ENCODE measurements around the gene KCNJ2. TPM values are rescaled to one million over a fixed set of nuclear protein-coding genes. Genes with fewer than 3 reads are reported as not detected.
A peak's percentile ranks its signal among the peaks of the same experiment; 100 is the strongest.

KCNJ2 gene
- total RNA-seq, 1 donor = 12.7 TPM

DNA sequence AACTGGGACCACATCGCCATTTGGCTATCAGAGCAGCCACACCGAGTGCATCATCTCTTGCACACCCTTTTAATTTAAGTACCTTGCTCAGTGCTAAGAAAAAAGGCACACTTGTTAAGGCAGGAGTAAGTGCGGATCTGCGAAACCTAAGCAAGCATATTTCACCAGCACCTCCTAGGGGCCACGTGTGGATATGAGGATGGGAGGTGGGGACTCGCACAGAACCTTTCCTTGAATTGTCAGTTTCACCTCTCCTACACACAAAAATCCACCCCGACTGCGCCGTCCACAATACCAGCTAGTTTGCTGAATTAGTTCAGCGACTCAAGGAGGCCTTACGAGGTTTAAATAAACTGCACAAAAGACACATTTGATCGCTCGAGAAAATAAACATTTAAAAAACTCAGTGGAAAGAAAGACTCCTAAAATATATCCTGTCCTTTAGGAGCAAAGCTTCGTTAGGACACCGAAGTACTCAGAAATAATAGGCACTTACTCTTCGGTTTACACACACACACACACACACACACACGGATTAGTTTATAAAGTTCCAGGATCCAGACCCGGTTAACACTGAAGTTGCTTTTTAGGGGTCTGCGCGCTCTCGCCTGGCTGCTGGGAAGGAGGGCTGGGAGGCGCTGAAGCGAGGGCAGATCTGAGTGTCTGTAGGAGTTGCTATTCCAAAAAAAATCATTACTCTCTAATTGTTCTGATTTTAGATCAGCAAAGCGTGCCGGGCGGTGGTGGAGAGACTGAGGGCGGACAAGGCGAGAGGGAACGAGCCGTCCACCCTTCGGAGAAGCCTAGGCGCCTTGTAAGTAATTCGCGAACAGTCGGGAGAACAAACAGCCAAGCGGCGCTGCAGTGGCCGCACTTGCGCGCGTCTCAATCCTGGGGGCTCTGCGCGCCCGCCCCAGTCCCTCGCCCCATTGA, 1.0 kb upstream of the KCNJ2 start:
- H3K4me3 ChIP-seq (ENCODE audit: low read depth, low read length) = peak overlapping the region; percentile 75
- peak; percentile 70 for DNase-seq (ENCODE audit: low read depth)
- TF ChIP-seq, protein P1, sequence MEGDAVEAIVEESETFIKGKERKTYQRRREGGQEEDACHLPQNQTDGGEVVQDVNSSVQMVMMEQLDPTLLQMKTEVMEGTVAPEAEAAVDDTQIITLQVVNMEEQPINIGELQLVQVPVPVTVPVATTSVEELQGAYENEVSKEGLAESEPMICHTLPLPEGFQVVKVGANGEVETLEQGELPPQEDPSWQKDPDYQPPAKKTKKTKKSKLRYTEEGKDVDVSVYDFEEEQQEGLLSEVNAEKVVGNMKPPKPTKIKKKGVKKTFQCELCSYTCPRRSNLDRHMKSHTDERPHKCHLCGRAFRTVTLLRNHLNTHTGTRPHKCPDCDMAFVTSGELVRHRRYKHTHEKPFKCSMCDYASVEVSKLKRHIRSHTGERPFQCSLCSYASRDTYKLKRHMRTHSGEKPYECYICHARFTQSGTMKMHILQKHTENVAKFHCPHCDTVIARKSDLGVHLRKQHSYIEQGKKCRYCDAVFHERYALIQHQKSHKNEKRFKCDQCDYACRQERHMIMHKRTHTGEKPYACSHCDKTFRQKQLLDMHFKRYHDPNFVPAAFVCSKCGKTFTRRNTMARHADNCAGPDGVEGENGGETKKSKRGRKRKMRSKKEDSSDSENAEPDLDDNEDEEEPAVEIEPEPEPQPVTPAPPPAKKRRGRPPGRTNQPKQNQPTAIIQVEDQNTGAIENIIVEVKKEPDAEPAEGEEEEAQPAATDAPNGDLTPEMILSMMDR (IDR thresholded peaks at IDR 0.05; ENCODE audit: insufficient read depth, low read length) = peak; percentile 73

DNA sequence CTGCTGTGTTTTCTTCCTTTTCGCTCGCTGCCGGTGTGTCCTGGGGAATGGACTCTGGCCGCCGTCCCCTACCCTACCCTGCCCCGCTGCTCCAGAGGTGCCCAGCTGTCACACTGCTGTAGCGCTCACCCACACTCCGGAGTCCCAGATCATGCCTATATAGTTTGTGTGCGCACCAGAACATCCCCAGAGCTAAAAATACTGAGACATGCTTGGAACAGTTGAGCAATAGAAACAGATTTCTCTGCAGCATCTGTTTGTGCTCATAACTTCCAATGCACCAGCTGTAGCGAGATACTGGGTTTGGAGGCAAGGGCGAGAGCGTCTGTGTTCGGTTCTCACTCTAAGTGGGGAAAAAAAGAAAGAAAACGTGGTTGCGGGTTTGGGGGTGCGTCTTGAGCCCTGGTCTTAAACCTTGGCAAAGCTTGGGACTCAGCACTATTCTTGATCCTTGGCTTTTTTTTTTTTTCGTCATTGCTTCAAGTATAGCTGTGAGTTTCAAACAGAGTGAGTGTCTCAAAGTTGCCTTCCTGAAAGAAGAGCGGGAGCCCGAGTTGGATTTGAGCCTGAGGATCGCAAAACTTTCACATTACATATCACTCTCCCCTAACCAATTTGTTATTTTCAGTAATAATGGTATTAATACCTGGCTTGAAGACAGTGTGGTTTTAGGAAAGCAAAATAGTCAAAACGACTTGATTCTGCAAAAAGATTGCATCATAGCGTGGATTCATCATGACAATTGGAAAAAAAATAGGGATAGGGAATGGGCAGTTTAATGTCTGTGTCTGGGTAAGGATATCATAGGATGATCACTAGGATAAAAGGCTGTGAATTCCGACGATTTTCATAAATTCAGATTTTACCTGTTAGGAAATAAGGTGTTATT, 621 bp downstream of the KCNJ2 start:
- DNase-seq (ENCODE audit: low read depth) = peak; percentile 60
- H3K4me3 ChIP-seq (ENCODE audit: low read depth, low read length) = peak overlapping the region; percentile 75
- TF ChIP-seq, protein P1 (IDR thresholded peaks at IDR 0.05; ENCODE audit: insufficient read depth, low read length) = no peak

DNA sequence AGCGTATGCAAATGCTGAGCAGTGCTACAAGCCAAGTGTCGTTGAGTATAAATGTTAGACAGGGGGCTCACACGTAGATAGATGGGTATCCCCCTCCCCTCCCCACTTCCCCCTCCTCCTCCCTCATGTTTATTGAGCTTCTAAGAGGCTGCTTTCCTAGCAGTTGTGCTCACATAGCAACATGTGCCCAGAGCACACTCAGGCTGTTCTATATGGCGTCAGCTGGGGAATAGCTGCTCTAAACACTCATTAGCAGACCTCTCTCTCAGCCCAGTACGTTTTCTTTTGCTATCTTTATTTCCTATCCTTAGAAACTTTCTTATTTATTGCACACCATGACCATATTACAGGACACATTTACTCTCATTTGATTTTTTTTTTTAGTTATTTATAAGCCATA, 1.8 kb downstream of the KCNJ2 start:
- TF ChIP-seq, protein P1 (IDR thresholded peaks at IDR 0.05; ENCODE audit: insufficient read depth, low read length) = no peak
- no peak overlapping the region for H3K4me3 ChIP-seq (ENCODE audit: low read depth, low read length)
- no peak for DNase-seq (ENCODE audit: low read depth)

DNA sequence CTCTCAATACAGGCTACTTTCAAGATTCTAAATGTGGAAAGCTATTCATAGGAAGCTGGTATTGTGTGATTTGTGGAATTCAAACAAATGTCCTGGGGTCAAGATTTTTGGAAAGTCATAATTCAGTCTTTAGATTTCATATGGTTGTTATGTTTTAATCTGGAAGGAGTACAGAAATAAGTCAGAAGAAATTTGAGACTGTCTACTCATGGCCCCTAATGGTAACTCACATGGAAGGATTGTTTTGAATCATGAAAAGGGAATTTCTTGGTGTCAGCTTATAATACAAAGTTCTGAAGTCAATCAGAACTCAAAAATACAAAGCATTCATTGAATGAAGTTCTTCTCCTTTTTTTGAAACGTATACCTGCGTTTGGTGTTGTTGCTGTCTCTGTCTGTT, 3.1 kb downstream of the KCNJ2 start:
- DNase-seq (ENCODE audit: low read depth) = no peak
- no peak overlapping the region for H3K4me3 ChIP-seq (ENCODE audit: low read depth, low read length)
- TF ChIP-seq, protein P1 (IDR thresholded peaks at IDR 0.05; ENCODE audit: insufficient read depth, low read length) = no peak

DNA sequence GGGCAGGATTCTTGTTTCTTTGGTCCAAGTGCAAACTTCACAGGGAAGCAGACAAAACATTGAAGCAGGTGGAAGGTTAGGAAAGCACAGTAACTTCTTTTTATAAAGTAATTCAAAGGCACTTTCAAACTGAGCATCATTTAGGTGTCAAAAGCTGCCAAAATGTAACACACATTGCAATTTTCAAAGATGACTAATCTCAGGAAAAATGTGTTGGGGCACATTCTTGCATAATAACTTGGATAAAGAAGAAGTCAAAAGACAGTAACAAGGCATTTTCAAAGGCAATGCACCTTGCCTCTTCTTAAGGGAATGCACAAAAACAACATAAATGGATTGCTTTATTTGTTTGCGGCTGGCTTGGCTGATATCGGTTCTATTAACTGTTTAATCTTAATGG, 3.6 kb downstream of the KCNJ2 start:
- peak; percentile 57 for DNase-seq (ENCODE audit: low read depth)
- TF ChIP-seq, protein P1 (IDR thresholded peaks at IDR 0.05; ENCODE audit: insufficient read depth, low read length) = no peak
- no peak overlapping the region for H3K4me3 ChIP-seq (ENCODE audit: low read depth, low read length)

DNA sequence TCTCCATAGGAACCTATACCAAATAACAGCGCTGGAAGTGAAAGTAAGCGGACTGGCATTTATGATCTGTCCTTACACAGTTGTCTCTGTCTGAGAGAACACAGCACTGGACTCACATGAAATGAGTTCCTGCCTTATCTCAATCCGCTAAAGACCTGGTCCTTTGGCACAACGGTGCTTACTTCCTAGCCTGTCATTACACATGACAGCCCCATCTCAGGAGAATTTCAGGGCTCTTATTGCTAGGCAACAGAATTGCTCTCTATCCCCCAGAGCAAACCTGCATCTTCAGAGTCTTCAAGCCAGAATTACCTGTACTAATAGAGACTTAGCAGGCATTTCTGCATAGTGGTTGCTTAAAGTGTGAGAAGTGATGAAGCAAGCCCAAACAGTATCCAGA, 4.3 kb downstream of the KCNJ2 start:
- TF ChIP-seq, protein P1 (IDR thresholded peaks at IDR 0.05; ENCODE audit: insufficient read depth, low read length) = no peak
- H3K4me3 ChIP-seq (ENCODE audit: low read depth, low read length) = no peak overlapping the region
- no peak for DNase-seq (ENCODE audit: low read depth)
